ENCODE measurements around the gene OTOS.

The OTOS gene
- 0 to 0.21 (median 0) reads per million in 9 experiments for total RNA-seq

- H3K9me3 Mint-ChIP-seq: no peaks in the 10 kb centered on the region
- no peak within 1 kb of the TSS for H3K27ac Mint-ChIP-seq
- no peak for ATAC-seq (replicated peaks)
- no peak for DNase-seq
- no peak within 1 kb of the TSS for H3K4me3 Mint-ChIP-seq
- peaks cover 0 to 29% of the 10 kb centered on the region in 2 donors for H3K27me3 Mint-ChIP-seq
- H3K36me3 Mint-ChIP-seq (ENCODE audit: insufficient read depth): no peaks in the 10 kb centered on the region
- H3K4me1 Mint-ChIP-seq (ENCODE audit: low read depth in 2 of 2): peaks cover 7 to 12% of the 10 kb centered on the region in 2 donors
Observed at GRCh38 chr2:240140511-240140910, at the start of gene OTOS. Gene OTOS (minus strand): TSS chr2:240140658. CDS start chr2:240140326, 332 bp downstream.

GRCh38 chr2:240189686-240190085 lies 49.2 kb upstream of the OTOS start:
- Mint-ChIP-seq H3K9me3 (no peaks in the 10 kb centered on the region), H3K36me3 (ENCODE audit: insufficient read depth) (no peaks in the 10 kb centered on the region), H3K4me1 (ENCODE audit: low read depth in 2 of 2) (no peaks in the 10 kb centered on the region), H3K27ac (no peak overlapping the region), H3K4me3 (no peak overlapping the region), H3K27me3 (peaks cover 49 to 70% of the 10 kb centered on the region in 2 donors)
- DNase-seq (no peak), ATAC-seq (replicated peaks) (no peak)

GRCh38 chr2:240187989-240188590 lies 47.6 kb upstream of the OTOS start:
- Mint-ChIP-seq H3K27ac (no peak overlapping the region), H3K4me1 (ENCODE audit: low read depth in 2 of 2) (no peaks in the 10 kb centered on the region), H3K9me3 (no peaks in the 10 kb centered on the region), H3K27me3 (peaks cover 46 to 70% of the 10 kb centered on the region in 2 donors), H3K36me3 (ENCODE audit: insufficient read depth) (no peaks in the 10 kb centered on the region), H3K4me3 (no peak overlapping the region)
- no peak for ATAC-seq (replicated peaks)
- DNase-seq: no peak

- no peak overlapping the region for H3K27ac Mint-ChIP-seq
- no peaks in the 10 kb centered on the region for H3K9me3 Mint-ChIP-seq
Observed at GRCh38 chr2:240186191-240186725, 45.8 kb upstream of the OTOS start.

GRCh38 chr2:240184656-240185055 lies 44.2 kb upstream of the OTOS start:
- Mint-ChIP-seq H3K4me1 (ENCODE audit: low read depth in 2 of 2) (no peaks in the 10 kb centered on the region), H3K27ac (no peak overlapping the region), H3K36me3 (ENCODE audit: insufficient read depth) (no peaks in the 10 kb centered on the region), H3K4me3 (no peak overlapping the region), H3K9me3 (no peaks in the 10 kb centered on the region), H3K27me3 (peaks cover 47 to 80% of the 10 kb centered on the region in 2 donors)
- no peak for DNase-seq
- ATAC-seq (replicated peaks): no peak

More at GRCh38 chr2:240186191-240186725, 45.8 kb upstream of the OTOS start:
- Mint-ChIP-seq H3K4me1 (ENCODE audit: low read depth in 2 of 2) (no peaks in the 10 kb centered on the region), H3K27me3 (peaks cover 41 to 70% of the 10 kb centered on the region in 2 donors), H3K36me3 (ENCODE audit: insufficient read depth) (no peaks in the 10 kb centered on the region), H3K4me3 (no peak overlapping the region)
- ATAC-seq (replicated peaks) (no peak), DNase-seq (no peak)

- DNase-seq (no peak), ATAC-seq (replicated peaks) (no peak)
- no peaks in the 10 kb centered on the region for H3K9me3 Mint-ChIP-seq
- H3K27ac Mint-ChIP-seq: no peak overlapping the region
- no peak overlapping the region for H3K4me3 Mint-ChIP-seq
- H3K36me3 Mint-ChIP-seq (ENCODE audit: insufficient read depth): no peaks in the 10 kb centered on the region
- H3K4me1 Mint-ChIP-seq (ENCODE audit: low read depth in 2 of 2): no peaks in the 10 kb centered on the region
- H3K27me3 Mint-ChIP-seq: peaks cover 47 to 86% of the 10 kb centered on the region in 2 donors
Observed at GRCh38 chr2:240183875-240184590, 43.6 kb upstream of the OTOS start.

GRCh38 chr2:240183006-240183874 lies 42.8 kb upstream of the OTOS start:
- no peak for DNase-seq
- ATAC-seq (replicated peaks): no peak
- H3K36me3 Mint-ChIP-seq (ENCODE audit: insufficient read depth): no peaks in the 10 kb centered on the region
- H3K27ac Mint-ChIP-seq: no peak overlapping the region
- H3K9me3 Mint-ChIP-seq: no peaks in the 10 kb centered on the region
- peaks cover 55 to 93% of the 10 kb centered on the region in 2 donors for H3K27me3 Mint-ChIP-seq
- no peak overlapping the region for H3K4me3 Mint-ChIP-seq
- no peaks in the 10 kb centered on the region for H3K4me1 Mint-ChIP-seq (ENCODE audit: low read depth in 2 of 2)

- DNase-seq (no peak), ATAC-seq (replicated peaks) (no peak)
- no peak overlapping the region for H3K4me3 Mint-ChIP-seq
- peaks cover 60 to 93% of the 10 kb centered on the region in 2 donors for H3K27me3 Mint-ChIP-seq
- H3K4me1 Mint-ChIP-seq (ENCODE audit: low read depth in 2 of 2): no peaks in the 10 kb centered on the region
- no peak overlapping the region for H3K27ac Mint-ChIP-seq
- no peaks in the 10 kb centered on the region for H3K9me3 Mint-ChIP-seq
- H3K36me3 Mint-ChIP-seq (ENCODE audit: insufficient read depth): no peaks in the 10 kb centered on the region
Observed at GRCh38 chr2:240182476-240182875, 42.0 kb upstream of the OTOS start.

GRCh38 chr2:240182001-240182400 lies 41.5 kb upstream of the OTOS start:
- no peak for DNase-seq

GRCh38 chr2:240179941-240180666 lies 39.6 kb upstream of the OTOS start:
- H3K9me3 Mint-ChIP-seq: no peaks in the 10 kb centered on the region
- H3K4me1 Mint-ChIP-seq (ENCODE audit: low read depth in 2 of 2): no peaks in the 10 kb centered on the region
- no peak for ATAC-seq (replicated peaks)
- no peaks in the 10 kb centered on the region for H3K36me3 Mint-ChIP-seq (ENCODE audit: insufficient read depth)
- DNase-seq: no peak
- H3K27ac Mint-ChIP-seq: no peak overlapping the region
- H3K27me3 Mint-ChIP-seq: peaks cover 60 to 94% of the 10 kb centered on the region in 2 donors
- H3K4me3 Mint-ChIP-seq: no peak overlapping the region

More at GRCh38 chr2:240182001-240182400, 41.5 kb upstream of the OTOS start:
- H3K9me3 Mint-ChIP-seq: no peaks in the 10 kb centered on the region
- H3K27me3 Mint-ChIP-seq: peaks cover 64 to 94% of the 10 kb centered on the region in 2 donors
- H3K4me3 Mint-ChIP-seq: no peak overlapping the region
- no peaks in the 10 kb centered on the region for H3K4me1 Mint-ChIP-seq (ENCODE audit: low read depth in 2 of 2)
- no peaks in the 10 kb centered on the region for H3K36me3 Mint-ChIP-seq (ENCODE audit: insufficient read depth)
- no peak for ATAC-seq (replicated peaks)
- H3K27ac Mint-ChIP-seq: no peak overlapping the region

- H3K27me3 Mint-ChIP-seq: peaks cover 58 to 96% of the 10 kb centered on the region in 2 donors
- H3K4me1 Mint-ChIP-seq (ENCODE audit: low read depth in 2 of 2): no peaks in the 10 kb centered on the region
- H3K4me3 Mint-ChIP-seq: no peak overlapping the region
- no peak overlapping the region for H3K27ac Mint-ChIP-seq
- no peak for ATAC-seq (replicated peaks)
- no peaks in the 10 kb centered on the region for H3K9me3 Mint-ChIP-seq
- no peak for DNase-seq
- H3K36me3 Mint-ChIP-seq (ENCODE audit: insufficient read depth): no peaks in the 10 kb centered on the region
Observed at GRCh38 chr2:240179186-240179815, 38.8 kb upstream of the OTOS start.

GRCh38 chr2:240178564-240178963 lies 38.1 kb upstream of the OTOS start:
- no peak for DNase-seq
- H3K4me1 Mint-ChIP-seq (ENCODE audit: low read depth in 2 of 2): no peaks in the 10 kb centered on the region
- no peak overlapping the region for H3K4me3 Mint-ChIP-seq
- peaks cover 60 to 88% of the 10 kb centered on the region in 2 donors for H3K27me3 Mint-ChIP-seq
- H3K9me3 Mint-ChIP-seq: no peaks in the 10 kb centered on the region
- H3K36me3 Mint-ChIP-seq (ENCODE audit: insufficient read depth): no peaks in the 10 kb centered on the region
- ATAC-seq (replicated peaks): no peak
- H3K27ac Mint-ChIP-seq: no peak overlapping the region

Data from effector memory CD8-positive, alpha-beta T cell (primary cell).